CD14-positive monocyte (primary cell): Measurements from ENCODE around the gene NBEA. TPM values are rescaled to one million over a fixed set of nuclear protein-coding genes. Genes with fewer than 3 reads are reported as not detected.

ENCODE experiments used
- DNase-seq, 3 donors: peaks; one replicate each; pipeline ENCODE4 v3.0.0-alpha.2; 2011 to 2022
- H2AFZ ChIP-seq: 2 replicates; pipeline ENCODE4 v1.6.0; 2012; ENCODE audit warnings: mild to moderate bottlenecking, low read depth, low read length, inconsistent platforms; ENCODE audit not compliant: insufficient read depth, poor library complexity, severe bottlenecking
- H3K27ac ChIP-seq, 2 donors: 1 replicate in 1 of 2; 2 replicates in 1 of 2; pipeline ENCODE4 v1.5.1; 2012 to 2013; ENCODE audit warnings: low read length in 2 of 2, control low read depth in 1 of 2, inconsistent platforms in 1 of 2, low read depth in 1 of 2, mild to moderate bottlenecking in 1 of 2
- H3K27me3 ChIP-seq, 2 donors: one replicate each; pipeline versions ENCODE4 v1.6.0 to v1.6.1; 2011 to 2013; ENCODE audit warnings: low read length in 2 of 2; ENCODE audit not compliant: control insufficient read depth in 2 of 2, insufficient read depth in 2 of 2
- H3K36me3 ChIP-seq, 2 donors: replicated peaks in 1 of 2; 1 replicate in 1 of 2; 2 replicates in 1 of 2; pipeline versions ENCODE4 v1.5.1 to v1.6.1; 2012 to 2013; ENCODE audit warnings: low read length in 2 of 2, control low read depth in 1 of 2, inconsistent platforms in 1 of 2, mild to moderate bottlenecking in 1 of 2; ENCODE audit not compliant: insufficient read depth in 2 of 2, control insufficient read depth in 1 of 2
- H3K4me1 ChIP-seq, 2 donors: 1 replicate in 1 of 2; 2 replicates in 1 of 2; pipeline versions ENCODE4 v1.5.1 to v1.6.1; 2012 to 2013; ENCODE audit warnings: low read length in 2 of 2, control low read depth in 1 of 2, inconsistent platforms in 1 of 2, mild to moderate bottlenecking in 1 of 2, moderate library complexity in 1 of 2; ENCODE audit not compliant: insufficient read depth in 2 of 2, control insufficient read depth in 1 of 2
- H3K4me2 ChIP-seq: replicated peaks from 2 replicates; pipeline ENCODE3; 2012; ENCODE audit warnings: low read length, moderate library complexity, mild to moderate bottlenecking; ENCODE audit not compliant: poor library complexity, severe bottlenecking; ENCODE audit errors: extremely low read depth
- H3K4me3 ChIP-seq, 3 experiments: fragments of 200-600 bp in 1 of 3; sonication (generic) in 1 of 3; replicated peaks in 1 of 3; 1 replicate in 2 of 3; 2 replicates in 1 of 3; pipeline ENCODE4 v1.5.1; 2011 to 2013; ENCODE audit warnings: low read length in 3 of 3, mild to moderate bottlenecking in 3 of 3, control low read depth in 2 of 3, low read depth in 2 of 3, inconsistent platforms in 1 of 3, moderate library complexity in 1 of 3
- H3K79me2 ChIP-seq: 2 replicates; pipeline ENCODE4 v1.6.0; 2012; ENCODE audit warnings: mild to moderate bottlenecking, control low read depth, inconsistent platforms, low read length, moderate library complexity; ENCODE audit not compliant: insufficient read depth
- H3K9ac ChIP-seq: 2 replicates; pipeline ENCODE4 v1.6.0; 2017; ENCODE audit warnings: low read length, mild to moderate bottlenecking; ENCODE audit not compliant: insufficient read depth, poor library complexity, severe bottlenecking
- H3K9me3 ChIP-seq, 2 donors: replicated peaks in 1 of 2; 1 replicate in 1 of 2; 2 replicates in 1 of 2; pipeline versions ENCODE4 v1.5.1 to v1.6.1; 2012 to 2013; ENCODE audit warnings: low read length in 2 of 2, control low read depth in 1 of 2; ENCODE audit not compliant: control insufficient read depth in 1 of 2, insufficient read depth in 1 of 2
- H4K20me1 ChIP-seq: 2 replicates; pipeline ENCODE4 v1.6.0; 2012; ENCODE audit warnings: mild to moderate bottlenecking, low read length, control low read depth, moderate library complexity; ENCODE audit not compliant: insufficient read depth
- H3K27ac Mint-ChIP-seq, 7 donors: one replicate each; pipeline ENCODE4 v1.8.0; 2020; ENCODE audit warnings: mild to moderate bottlenecking in 7 of 7, mixed read lengths in 7 of 7, moderate library complexity in 6 of 7, inconsistent platforms in 2 of 7
- H3K27me3 Mint-ChIP-seq, 3 donors: one replicate each; pipeline ENCODE4 v1.8.0; 2021 to 2022; ENCODE audit warnings: low read depth in 3 of 3, mild to moderate bottlenecking in 3 of 3, mixed read lengths in 3 of 3, moderate library complexity in 3 of 3, inconsistent platforms in 1 of 3
- H3K36me3 Mint-ChIP-seq, 2 donors: one replicate each; pipeline ENCODE4 v1.8.0; 2020; ENCODE audit warnings: mixed read lengths in 2 of 2, inconsistent platforms in 1 of 2, mild to moderate bottlenecking in 1 of 2
- H3K4me1 Mint-ChIP-seq: one replicate; pipeline ENCODE4 v1.8.0; 2020; ENCODE audit warnings: mild to moderate bottlenecking, mixed read lengths
- H3K4me3 Mint-ChIP-seq, 2 donors: one replicate each; pipeline ENCODE4 v1.8.0; 2020; ENCODE audit warnings: mild to moderate bottlenecking in 2 of 2, mixed read lengths in 2 of 2, moderate library complexity in 1 of 2
- H3K9me3 Mint-ChIP-seq, 7 donors: one replicate each; pipeline ENCODE4 v1.8.0; 2020 to 2022; ENCODE audit warnings: mixed read lengths in 7 of 7, mild to moderate bottlenecking in 6 of 7, moderate library complexity in 6 of 7, inconsistent platforms in 2 of 7
- WGBS: methylation state at CpG from one replicate; pipeline ENCODE4 v1.1.5; 2013; ENCODE audit warnings: missing lambda C conversion rate; ENCODE audit not compliant: insufficient coverage; 5-methylcytosine and 5-hydroxymethylcytosine counted together
- intact Hi-C, 2 donors: fragments of 100-400 bp; cut with micrococcal nuclease; formaldehyde crosslinking; loops; one replicate each; pipeline versions ENCODE4 v1.15.0 to v1.15.1; 2023
- polyA plus RNA-seq, 3 donors: library from polyadenylated mRNA; depleted of rRNA in 1 of 3; unstranded in 2 of 3; stranded (reverse) in 1 of 3; fragments of 300-500 nt in 2 of 3; fragments of >200 nt in 1 of 3; fragmentation: Illumina TruSeq in 2 of 3; gene quantifications; 1 replicate in 2 of 3; 2 replicates in 1 of 3; pipeline ENCODE4 v1.2.3, GENCODE V29; 2012 to 2021
- TF ChIP-seq, protein P1 (sequence below): fragments of 200-600 bp; IDR thresholded peaks from one replicate; pipeline ENCODE4 v1.8.0; 2022; ENCODE audit warnings: antibody characterized with exemption, mild to moderate bottlenecking

The NBEA gene
- polyA plus RNA-seq, 3 donors: 0.03 to 0.23 (median 0.08) TPM

DNA sequence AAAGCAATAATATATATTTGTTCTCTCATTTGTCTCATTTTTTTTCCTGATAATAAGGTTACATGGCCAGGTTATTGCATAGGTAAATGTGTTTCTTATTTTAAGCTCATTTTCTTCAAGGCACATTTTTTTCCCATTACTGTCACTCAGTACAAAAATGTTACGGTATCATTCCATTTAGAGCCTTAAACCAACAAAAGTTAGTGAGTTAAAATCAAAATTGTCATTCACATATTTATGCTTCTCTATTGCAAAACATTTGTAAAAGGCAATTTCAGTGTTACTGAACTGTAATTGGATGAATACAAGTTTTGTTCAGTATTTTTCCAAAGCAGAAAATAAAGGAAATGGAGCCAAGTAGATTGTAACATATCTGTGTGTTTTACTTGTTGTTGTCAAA lies 652.0 kb downstream of the NBEA start:
- H3K36me3 ChIP-seq: no peaks in the 10 kb centered on the region
- no peak overlapping the region for H3K27ac ChIP-seq
- intact Hi-C loops: no loop called here
- no peaks in the 10 kb centered on the region for H3K9me3 ChIP-seq
- no peak overlapping the region for H3K4me2 ChIP-seq
- Mint-ChIP-seq H3K4me1 (no peaks in the 10 kb centered on the region), H3K27ac (no peak overlapping the region), H3K27me3 (no peaks in the 10 kb centered on the region), H3K9me3 (peaks cover 0 to 2% (median 0%) of the 10 kb centered on the region in 7 donors), H3K36me3 (no peaks in the 10 kb centered on the region), H3K4me3 (no peak overlapping the region)
- no peaks in the 10 kb centered on the region for H4K20me1 ChIP-seq
- TF ChIP-seq, protein P1, sequence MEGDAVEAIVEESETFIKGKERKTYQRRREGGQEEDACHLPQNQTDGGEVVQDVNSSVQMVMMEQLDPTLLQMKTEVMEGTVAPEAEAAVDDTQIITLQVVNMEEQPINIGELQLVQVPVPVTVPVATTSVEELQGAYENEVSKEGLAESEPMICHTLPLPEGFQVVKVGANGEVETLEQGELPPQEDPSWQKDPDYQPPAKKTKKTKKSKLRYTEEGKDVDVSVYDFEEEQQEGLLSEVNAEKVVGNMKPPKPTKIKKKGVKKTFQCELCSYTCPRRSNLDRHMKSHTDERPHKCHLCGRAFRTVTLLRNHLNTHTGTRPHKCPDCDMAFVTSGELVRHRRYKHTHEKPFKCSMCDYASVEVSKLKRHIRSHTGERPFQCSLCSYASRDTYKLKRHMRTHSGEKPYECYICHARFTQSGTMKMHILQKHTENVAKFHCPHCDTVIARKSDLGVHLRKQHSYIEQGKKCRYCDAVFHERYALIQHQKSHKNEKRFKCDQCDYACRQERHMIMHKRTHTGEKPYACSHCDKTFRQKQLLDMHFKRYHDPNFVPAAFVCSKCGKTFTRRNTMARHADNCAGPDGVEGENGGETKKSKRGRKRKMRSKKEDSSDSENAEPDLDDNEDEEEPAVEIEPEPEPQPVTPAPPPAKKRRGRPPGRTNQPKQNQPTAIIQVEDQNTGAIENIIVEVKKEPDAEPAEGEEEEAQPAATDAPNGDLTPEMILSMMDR: no peak
- no peak overlapping the region for H3K4me3 ChIP-seq
- no peaks in the 10 kb centered on the region for H3K27me3 ChIP-seq
- H3K4me1 ChIP-seq: no peaks in the 10 kb centered on the region
- DNase-seq: no peak
- H3K9ac ChIP-seq: no peak overlapping the region
- no peak overlapping the region for H2AFZ ChIP-seq
- no CpG with 5 or more reads among the region's 1 CpG for WGBS
- H3K79me2 ChIP-seq: no peaks in the 10 kb centered on the region

- Histone ChIP-seq H3K27me3 (no peaks in the 10 kb centered on the region), H3K27ac (no peak overlapping the region), H3K9ac (no peak overlapping the region), H3K36me3 (no peaks in the 10 kb centered on the region), H2AFZ (no peak overlapping the region), H3K4me1 (no peaks in the 10 kb centered on the region), H3K4me2 (no peak overlapping the region), H3K4me3 (no peak overlapping the region), H4K20me1 (no peaks in the 10 kb centered on the region), H3K9me3 (no peaks in the 10 kb centered on the region), H3K79me2 (no peaks in the 10 kb centered on the region)
- intact Hi-C loops: no loop called here
- DNase-seq: no peak
- no peaks in the 10 kb centered on the region for H3K27me3 Mint-ChIP-seq
- no peaks in the 10 kb centered on the region for H3K4me1 Mint-ChIP-seq
- H3K4me3 Mint-ChIP-seq: no peak overlapping the region
- no peak overlapping the region for H3K27ac Mint-ChIP-seq
- TF ChIP-seq, protein P1: no peak
- peaks cover 0 to 2% (median 0%) of the 10 kb centered on the region in 7 donors for H3K9me3 Mint-ChIP-seq
- no peaks in the 10 kb centered on the region for H3K36me3 Mint-ChIP-seq
Measured at GRCh38 chr13:35595181-35595580, 653.1 kb downstream of the NBEA start.
